ENCODE results near the gene PRDX5.

Gene PRDX5

GRCh38 chr11:64359712-64360445, 42.0 kb downstream of the PRDX5 start:
- no peak for DNase-seq (ENCODE audit: low read depth in 2 of 3, low spot score in 2 of 3)

GRCh38 chr11:64360448-64360921, 42.6 kb downstream of the PRDX5 start:
- DNase-seq (ENCODE audit: low read depth in 2 of 3, low spot score in 2 of 3): no peak

GRCh38 chr11:64361659-64362058, 43.7 kb downstream of the PRDX5 start:
- no peak for DNase-seq (ENCODE audit: low read depth in 2 of 3, low spot score in 2 of 3)

DNA sequence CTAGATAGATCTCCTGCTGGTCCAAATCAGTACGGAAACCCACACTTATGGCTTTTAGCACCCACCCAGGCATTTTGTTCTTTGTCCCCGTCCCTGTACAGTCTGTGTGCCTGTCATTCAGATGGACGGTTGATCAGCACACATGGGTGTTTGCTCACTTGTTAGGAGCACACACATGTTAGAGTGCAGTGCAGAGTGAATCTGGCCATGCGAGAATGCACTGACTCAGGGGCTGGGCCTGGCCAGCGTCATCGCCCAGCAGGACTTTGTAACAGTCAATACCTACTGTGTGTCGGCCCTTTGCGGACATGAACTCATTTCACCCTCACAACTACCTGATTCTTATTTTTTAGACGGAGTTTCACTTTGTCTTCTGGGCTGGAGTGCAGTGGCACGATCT, 44.4 kb downstream of the PRDX5 start:
- no peak for DNase-seq (ENCODE audit: low read depth in 2 of 3, low spot score in 2 of 3)

DNA sequence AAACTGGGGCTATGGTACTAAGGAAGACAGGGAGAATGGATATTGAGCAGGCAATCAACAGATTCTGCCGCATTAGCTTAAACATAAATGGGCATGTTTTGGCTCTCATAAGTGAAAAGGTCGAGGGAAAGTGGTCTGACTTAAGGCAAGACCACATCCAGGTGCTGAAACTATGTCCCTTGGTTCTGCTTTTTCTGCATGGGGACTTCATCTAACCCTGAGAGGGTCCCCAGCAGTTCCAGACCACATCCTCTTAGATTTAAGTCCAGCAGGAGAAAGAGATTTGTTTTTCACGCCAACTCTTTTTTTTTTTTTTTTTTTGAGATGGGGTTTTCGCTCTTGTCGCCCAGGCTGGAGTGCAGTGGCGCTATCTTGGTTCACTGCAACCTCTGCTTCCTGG, 46.5 kb downstream of the PRDX5 start:
- no peak for DNase-seq (ENCODE audit: low read depth in 2 of 3, low spot score in 2 of 3)

- DNase-seq (ENCODE audit: low read depth in 2 of 3, low spot score in 2 of 3): no peak
Measured at GRCh38 chr11:64364911-64365310, 47.0 kb downstream of the PRDX5 start.

GRCh38 chr11:64366751-64367150, 48.8 kb downstream of the PRDX5 start:
- DNase-seq (ENCODE audit: low read depth in 2 of 3, low spot score in 2 of 3): no peak

DNA sequence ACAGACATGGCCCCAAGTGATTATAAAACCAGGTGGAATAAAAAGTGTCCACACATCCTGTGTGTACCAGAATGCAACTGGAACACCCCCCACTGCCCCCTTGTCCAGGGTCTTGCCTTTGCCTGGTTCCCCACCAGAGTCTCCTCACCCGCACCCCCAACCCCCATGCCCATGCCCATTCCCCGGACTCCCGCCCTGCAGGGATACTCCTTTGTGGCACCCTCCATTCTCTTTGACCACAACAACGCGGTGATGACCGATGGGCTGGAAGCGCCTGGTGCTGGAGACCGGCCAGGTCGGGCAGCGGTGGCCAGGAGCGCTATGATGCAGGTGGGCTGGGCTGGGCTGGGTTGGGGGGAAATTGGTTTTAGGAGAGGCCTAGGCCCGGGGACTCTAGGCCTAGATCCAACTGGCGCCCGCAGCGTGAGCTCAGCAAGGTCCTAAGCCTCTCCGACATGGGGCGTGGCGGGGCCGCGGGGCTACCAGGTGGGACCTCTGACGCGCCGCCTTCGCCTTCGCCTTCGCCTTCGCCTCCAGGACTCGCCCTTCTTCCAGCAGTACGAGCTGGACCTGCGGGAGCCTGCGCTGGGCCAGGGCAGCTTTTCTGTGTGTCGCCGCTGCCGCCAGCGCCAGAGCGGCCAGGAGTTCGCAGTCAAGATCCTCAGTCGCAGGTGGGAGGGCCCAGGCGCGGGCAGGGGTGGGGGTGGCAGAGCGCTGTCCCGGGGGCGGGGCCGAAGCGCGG, 50.2 kb downstream of the PRDX5 start:
- DNase-seq (ENCODE audit: low read depth in 2 of 3, low spot score in 2 of 3): no peak

GRCh38 chr11:64368673-64369074, 50.8 kb downstream of the PRDX5 start:
- DNase-seq (ENCODE audit: low read depth in 2 of 3, low spot score in 2 of 3): no peak

- DNase-seq (ENCODE audit: low read depth in 2 of 3, low spot score in 2 of 3): no peak
Measured at GRCh38 chr11:64369440-64370421, 51.8 kb downstream of the PRDX5 start.

- no peak for DNase-seq (ENCODE audit: low read depth in 2 of 3, low spot score in 2 of 3)
Measured at GRCh38 chr11:64371201-64371600, 53.3 kb downstream of the PRDX5 start.

Data from activated CD8-positive, alpha-beta memory T cell treated with anti-CD3 and anti-CD28 coated beads for 48 hours (primary cell).